Stimulated activated CD8-positive, alpha-beta memory T cell treated with anti-CD3 and anti-CD28 coated beads, Interleukin-2, amount 100 ng/mL, for 48 hours (primary cell): Measurements from ENCODE around the gene GOLM1.

Experiments used
- DNase-seq, 2 donors: peaks; one replicate each; pipeline ENCODE4 v3.0.0-alpha.2; 2020; ENCODE audit warnings: low read depth in 2 of 2

The GOLM1 gene

DNA sequence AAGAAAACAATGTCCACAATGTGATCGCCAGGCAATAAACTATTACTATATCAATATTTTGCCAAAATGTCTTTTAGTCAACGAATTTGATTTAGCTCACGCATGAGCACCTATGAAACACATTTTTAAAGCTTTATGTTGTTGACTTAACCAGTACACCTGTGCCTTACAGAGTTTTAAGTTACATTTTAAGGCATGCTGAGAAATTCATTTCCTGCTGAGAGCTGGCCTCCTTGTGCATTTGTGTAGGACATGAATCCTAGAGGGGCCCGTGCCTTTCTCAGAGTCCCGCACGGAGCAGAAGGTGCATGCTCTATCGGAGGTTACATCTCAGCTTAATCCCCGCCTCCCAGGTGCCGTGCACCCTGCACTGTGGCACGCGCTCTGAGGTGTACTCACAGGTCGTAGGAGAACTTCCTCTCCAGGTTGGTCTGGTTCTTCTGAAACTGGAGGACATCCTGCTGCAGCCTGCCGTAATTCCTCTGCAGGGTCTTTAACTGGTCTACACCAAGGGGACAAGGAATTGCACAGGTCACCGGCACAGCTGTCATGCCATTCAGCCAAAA lies 53.2 kb downstream of the GOLM1 start:
- no peak for DNase-seq

DNA sequence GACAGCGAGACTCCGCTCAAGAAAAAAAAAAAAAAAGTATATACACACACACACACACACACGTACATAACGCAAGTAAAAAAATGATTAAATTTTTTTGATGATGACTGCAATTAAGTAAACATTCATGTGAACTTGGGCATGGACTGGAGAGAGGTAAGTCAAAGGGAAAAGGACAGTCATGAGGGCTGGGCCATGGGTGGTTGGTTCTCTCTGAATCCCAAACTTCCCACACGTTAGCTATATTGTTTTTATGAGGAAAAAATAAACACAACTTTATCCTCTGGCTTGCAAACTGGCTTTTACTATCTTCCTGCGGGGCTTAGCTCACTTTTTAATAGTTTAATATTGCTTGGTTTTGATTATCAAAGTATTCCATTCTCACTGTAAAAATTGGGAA lies 53.7 kb downstream of the GOLM1 start:
- no peak for DNase-seq

DNA sequence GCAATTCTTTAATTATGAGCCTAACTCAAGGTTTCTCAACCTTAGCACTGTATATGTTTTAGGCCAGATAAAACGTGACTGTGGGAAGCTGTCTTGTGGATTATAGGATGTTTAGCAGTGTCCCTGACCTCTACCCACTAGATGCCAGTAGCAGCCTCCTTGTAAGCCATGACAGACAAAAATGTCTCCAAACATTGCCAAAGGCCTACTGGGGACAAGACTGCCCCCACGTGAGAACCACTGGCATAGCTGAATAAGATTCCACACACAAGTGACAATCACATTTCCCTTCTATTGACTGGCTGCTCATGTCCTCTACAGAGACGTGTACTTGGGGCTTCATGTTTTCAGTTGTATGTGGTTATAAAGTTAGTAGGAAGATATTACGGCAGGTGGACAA lies 55.4 kb downstream of the GOLM1 start:
- DNase-seq, result no peak

DNA sequence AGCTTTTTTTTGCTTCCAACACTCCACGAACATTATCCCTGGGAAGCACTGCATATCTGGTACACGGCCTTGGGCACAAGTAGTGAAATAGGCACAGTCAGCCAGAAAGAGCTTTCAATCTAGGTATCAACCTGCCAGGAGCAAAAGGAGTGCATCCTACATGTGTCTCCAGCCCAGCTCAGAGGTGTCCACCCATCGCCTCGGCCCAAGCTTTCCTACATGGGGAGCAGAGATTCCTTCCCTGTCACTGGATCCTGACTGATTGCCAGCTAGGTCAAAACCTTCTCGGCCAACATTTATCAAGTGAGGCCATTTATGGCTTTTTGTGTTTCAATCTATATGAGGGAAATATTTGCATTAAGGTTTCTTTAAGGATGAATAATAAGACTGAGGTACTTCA lies 55.8 kb downstream of the GOLM1 start:
- DNase-seq, result no peak

DNA sequence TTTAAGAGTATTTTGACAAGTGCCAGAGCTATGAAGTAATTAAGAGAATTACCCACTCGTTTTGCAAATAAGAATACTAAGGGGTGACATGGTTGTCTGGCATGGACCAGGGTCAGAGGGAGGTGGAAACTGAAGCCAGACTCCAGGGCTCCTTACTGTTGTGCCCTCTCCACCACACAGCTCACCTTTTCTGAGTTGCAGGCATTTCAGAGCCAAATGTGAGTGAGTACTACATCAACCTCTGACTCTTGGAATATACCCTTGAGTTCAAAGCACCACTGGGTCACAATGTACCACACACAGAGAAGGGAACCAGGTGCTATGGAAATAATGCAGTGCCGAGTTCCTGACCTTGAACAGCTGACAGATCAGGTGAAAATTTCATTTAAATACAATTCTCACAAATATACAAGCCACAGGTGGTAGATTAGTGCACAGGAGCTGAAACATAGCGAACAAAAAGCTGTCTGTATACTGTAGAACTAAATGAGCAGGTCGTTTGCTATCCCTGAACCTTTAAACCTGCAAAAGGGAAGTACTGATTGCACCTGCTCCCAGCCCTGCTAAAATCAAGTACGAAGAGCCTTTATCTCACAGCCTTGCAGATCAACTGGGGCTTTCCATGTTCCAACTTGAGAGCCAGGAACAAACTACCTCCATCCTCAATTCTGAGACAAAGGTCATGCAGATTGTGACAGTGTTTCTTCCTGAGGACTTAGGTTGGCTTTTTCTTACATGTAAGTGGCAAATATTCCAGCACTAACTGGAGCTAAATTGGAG lies 57.0 kb downstream of the GOLM1 start:
- DNase-seq, result no peak

DNA sequence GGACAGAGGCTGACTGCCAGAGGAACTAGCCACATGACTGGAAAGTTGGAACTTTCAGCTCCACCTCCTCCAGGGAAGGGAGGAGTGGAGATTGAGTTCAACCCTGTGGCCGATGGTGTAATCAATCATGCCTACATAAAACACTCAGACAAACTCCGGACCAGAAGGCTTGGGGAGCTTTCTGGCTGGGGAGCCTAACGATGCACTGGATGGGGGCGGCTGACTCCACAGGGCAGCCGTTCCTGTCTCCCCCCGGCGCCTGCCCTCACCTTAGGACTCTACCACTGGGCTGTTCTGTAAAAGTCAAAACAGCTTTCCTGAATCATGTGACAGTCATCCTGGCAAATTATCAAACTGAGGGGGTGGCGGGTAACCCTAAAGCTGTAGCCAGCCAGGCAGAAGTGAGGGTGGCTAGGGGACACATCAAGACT lies 58.0 kb downstream of the GOLM1 start:
- DNase-seq, result no peak

DNA sequence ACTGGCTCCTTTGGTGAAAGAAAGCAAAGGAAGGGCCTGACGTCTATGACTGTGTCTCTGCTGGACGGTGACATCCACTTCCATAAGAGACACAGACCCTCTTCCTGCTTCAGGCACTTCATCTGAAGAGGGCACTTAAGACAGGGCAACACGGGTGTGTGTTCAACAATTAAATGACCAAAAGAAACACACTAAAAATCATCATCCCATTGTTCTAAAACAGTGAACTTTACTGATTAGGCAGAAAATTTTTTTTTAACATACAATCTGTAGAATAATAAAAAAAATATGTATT lies 58.5 kb downstream of the GOLM1 start:
- no peak for DNase-seq

DNA sequence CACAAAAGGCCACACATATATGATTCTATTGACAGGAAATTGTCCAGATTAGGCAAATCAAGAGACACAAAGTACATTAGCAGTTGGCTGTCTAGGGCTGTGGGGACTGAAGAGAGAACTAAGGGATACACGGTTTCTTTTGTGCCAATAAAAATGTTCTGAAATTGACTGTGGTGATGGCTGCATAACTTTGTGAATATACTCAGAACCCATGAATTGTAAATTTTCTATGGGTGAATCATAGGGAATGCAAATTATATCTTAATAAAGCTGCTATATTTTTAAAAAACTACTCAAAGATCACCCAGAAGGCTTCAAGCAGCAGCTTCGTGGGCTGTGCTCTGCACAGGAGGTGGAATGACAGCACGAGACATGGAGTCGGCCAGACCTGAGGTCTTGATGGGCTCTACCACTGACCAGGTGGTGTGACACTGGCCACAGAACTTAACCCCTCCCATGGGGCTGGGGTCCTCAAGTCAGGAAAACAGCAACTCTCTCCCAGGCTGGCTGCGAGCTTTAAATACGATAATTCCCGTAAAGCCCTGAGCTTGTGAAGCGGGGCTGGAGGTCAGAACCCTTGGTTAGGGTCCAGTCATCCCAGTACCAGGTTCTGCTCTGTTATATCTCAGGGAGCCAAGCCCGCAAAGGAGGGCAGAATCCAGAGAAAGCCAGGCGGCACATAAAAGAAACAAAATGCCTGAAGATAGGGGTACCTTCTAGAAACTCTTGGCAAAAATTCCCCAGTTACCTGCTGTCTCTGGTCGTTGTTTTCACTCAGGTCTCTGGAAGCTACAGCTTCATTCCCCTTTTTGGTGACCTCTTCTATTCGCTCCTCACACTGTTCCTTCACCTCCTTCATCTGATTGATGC lies 59.1 kb downstream of the GOLM1 start:
- DNase-seq, result no peak

DNA sequence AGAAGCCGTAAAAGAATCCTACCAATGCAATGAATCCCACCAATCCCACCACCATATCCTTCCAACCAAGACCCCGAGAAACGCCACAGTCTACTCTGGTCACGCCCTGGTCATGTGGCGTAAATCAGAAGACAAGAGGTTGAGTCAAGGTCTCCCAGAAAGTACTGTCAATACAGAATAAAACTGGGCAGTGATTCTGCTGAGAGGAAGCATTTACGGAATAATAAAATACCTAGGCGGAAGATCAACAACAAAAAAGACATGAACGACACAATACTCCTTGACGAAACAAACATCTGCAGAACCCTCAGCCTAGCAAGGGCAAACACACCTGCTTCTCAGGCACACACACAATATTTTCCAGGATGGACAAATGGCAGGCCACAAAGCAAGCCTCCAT lies 62.8 kb downstream of the GOLM1 start:
- no peak for DNase-seq

DNA sequence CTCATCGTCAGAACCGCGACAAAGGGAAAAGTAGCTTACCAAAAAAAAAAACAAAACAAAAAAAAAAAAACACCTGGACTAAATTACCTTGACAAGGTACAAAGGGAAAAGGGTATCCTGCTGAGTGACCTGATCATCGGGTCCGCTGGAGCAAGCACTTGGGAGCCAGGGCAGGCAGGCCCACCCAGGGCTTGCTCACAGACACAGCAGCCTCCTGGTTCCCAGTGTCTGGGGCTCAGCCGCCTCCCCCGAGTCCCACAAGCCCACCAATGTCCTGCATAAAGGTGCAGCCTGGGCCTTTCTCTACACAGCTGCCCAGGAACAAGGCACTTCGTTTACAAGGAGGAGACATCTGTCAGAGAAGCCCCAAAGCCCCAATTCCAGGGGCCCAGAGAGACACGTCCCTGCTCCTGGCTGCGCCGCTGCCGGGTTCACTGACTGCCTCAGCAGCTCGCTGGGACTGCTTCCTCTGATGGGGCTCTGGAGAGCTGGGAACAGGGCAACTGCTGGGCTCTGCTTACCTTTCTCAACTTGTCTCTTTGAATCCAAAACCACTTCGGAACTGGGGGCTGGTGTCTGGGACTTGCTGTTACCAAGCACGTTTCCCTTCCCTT lies 63.4 kb downstream of the GOLM1 start:
- DNase-seq, result no peak

DNA sequence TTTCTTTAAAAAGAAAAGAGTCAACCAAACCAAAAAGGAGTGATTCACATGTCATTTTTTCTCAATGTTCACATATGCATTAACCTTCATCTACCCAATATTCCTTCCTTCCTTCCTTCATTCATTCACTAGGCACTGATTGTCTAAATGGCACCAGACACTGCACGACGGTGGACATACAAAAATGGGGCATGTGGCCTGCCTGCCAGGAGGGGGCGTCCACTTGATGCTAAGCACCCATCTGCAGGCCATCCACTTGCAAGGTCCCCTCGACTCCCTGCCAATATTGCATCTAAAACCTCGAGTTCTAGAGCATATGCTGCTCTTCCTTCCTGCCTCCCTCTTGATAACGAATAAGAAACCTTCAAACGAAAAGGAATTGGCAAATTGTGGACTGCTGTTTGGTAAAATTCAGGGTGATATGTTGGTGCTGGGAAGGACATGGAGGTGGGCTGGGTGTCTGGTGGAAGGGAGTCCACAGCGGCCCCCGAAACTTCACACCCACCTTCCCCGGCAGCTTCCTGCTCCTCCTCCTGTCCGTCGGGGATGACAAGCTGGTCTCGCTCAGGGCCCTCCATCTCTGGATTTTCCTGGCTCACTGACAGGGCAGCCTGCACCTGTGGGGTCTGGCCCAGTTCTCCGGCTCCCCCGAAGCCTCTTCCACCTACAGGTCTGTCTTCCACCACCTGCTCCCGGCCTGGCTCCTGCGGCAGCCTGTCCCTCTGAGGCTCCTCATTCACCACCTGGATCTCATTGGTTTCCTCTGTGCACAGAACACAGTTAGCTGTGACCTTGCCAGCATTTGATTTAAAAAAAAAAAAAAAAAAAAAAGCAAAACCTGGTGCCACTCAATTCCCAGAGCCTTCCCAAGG lies 64.3 kb downstream of the GOLM1 start:
- no peak for DNase-seq

DNA sequence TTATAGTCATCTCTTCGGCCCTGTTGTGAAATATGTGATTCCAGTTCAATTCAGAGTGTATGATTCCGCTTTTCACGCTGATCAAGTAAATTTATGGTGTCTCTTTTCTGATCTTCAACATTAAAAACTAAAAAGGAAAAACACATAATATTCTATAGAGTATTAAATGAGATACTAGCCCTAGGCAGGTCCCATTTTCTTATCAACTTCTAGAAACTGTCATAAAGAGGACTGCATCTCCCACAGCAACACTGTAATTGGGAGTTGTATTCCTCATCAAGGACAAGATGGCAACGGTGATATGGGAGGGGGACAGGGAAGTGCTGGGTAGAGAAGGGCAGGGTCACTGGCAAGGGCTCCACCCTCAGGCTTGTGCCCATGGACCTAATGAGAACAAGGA lies 71.6 kb downstream of the GOLM1 start:
- DNase-seq, result no peak

DNA sequence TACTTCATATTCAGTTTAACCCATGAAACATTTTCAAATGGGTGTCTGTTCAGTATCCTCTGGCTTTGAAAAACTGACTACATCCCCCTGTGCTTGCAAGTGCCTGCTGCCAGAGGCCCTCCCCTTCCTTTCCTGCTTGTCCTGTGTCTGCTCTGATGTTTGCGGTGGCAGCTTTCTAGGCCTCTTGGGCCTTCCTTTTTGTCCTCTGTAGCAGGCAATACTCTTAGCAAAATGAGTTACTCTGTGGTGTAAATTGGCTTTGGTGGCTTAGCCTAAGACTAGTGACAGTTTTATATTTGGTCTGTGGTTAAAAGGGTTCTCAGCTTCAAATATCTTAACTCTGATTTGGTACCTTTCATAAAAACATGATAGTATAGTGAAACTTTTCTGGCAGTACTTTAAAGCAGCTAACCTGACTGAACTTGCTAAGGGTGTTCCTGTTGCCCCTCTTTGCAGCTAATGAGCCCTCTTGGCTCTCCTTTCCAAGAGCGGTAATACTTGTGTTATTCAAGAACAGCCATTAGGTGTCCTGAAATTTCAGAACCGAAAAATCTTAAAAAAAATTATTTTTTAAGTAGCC lies 76.6 kb downstream of the GOLM1 start:
- no peak for DNase-seq

DNA sequence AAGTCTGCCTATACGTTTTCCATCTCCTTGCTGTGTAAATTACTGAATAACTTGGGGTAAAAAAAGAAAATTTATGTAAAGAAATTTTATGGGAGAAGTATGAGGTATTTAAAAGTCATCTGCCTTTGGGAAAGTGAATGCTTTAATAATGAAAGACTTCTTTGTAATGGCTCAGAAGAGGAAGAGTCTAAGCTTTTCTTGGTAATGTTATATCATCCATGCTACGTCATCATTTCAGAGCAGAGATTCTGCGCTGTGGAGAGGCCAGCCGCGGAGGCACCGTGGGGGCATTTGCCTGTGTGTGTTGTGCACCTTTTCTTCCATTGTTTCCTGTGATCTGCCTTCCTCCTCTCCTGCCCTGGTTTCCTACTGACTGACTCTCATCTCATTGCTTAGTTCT lies 78.2 kb downstream of the GOLM1 start:
- DNase-seq, result no peak

DNA sequence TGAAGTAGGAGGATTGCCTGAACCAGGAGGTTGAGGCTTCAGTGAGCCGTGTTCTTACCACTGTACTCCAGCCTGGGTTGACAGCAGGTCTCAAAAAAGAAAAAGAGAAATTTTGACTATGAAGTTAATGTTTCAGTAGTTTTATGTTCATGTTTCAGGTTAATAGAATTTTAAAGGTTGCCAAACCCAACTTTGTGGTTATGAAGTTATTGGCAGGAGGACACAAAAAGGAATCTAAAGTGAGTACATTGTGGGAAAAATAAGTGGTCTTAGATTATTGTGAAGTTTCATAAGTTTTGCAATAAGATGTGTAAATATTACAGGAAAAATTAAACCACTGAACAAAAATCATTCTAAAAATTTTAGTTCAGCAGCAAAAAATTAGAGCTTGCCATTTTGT lies 78.6 kb downstream of the GOLM1 start:
- DNase-seq, result no peak

DNA sequence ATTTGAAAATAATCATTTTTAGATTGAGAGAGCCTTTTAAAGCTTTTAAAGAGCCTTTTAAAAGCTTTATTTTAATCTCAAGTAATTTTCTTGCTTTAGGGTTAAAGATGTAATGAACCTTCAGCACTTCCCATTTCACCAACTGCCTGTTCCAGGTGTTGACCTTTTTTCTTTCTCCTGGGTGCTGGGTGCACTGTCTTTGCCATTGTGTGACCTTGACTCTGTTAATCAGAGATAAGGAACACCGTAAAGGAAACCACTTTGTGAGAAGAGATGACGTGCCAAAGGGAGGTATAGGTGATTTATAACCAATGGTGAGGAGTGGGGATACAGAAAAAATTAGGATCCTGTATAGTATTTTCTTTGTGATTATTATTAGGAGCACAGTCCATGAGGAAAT lies 90.2 kb downstream of the GOLM1 start:
- no peak for DNase-seq

DNA sequence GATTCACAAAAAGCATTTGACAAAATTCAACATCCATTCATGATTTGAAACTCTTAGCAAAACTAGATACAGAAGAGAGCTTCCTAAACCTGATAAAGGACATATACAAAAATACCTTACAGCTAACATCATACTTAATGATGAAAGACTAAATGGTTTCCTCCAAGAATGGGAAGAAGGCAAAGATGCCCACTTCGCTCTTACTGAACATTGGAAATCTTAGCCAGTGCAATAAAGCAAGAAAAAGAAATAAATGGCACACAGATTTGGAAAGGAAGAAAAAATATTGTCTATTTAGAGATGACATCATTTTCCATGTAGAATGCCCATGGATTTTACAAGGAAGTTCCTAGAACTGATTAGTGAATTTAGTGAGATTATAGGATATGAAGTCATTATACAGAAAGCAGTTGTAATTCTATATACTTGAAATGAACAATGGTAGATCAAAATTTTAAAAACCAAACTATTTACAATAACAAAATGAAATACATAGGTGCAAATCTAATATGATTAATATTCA lies 94.0 kb downstream of the GOLM1 start:
- no peak for DNase-seq

DNA sequence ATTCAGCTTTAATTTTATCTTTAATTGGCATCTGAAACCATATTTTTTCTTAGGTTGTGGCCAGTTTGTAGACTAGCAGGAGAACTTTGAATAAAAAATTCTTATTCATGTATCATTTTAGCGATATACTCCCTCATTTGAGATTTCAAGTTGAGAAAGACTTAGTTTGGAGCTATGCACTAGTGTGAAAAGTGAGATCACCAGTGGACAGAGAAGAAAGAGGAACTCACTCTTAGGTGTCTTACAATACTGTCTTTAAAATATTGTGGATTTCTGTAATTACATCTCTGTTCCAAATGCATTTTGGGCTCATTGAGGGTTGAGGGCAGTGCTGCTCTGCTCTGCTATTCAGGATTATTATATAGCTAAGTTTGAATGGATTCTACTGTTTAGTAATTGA lies 103.8 kb downstream of the GOLM1 start:
- no peak for DNase-seq

DNA sequence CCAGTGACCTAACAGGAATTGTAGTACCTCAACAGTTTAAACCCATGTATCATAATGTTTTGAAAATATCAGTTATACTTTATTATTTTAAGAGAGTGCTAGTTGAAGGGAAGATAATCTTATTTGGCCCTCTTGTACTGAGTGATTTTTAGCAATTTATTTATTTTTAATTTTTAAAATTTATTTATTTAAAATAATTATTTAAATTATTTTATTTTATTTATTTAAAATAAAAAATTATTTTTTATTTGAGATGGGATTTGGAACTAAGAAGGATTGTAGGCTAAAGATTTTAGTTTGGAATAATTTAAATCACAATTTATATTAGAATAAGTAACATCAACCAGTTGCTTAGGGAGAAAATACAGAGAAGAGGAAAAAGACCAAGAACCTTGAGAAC lies 104.3 kb downstream of the GOLM1 start:
- DNase-seq, result no peak

DNA sequence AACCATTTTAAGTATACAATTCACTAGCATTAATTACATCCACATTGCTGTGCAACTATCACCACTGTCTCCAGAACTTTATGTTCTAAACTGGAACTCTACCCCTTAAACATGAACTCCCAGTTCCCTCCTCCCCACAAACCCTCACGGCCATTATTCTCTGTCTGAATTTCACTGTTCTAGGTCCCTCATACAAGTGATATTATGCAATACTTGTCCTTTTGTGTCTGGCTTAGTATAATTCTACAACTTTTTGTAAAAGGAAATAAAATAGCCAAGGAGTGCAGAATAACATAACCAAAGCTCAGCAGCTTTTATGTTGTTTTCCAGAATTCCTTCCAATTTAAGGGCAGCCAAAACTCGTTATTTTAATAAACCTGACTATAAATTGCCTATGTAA lies 105.2 kb downstream of the GOLM1 start:
- DNase-seq, result no peak

DNA sequence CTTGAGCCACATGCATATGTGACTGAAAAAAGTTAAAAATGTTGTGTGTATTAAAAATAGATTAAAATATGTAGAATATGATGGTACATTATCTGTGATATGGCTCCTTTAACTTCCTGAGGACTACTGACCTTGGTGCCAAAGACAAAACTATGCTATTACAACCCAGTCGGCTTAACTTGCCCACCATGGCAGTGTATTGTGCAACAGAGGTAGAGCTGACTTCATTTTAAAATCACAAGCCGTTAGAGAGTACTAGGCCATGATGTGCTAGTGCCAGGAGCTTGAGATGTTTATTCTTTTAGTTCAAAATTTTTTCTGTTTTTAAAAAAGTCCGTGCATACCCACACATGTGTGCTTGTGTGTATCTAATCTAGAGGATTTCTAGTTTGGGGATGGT lies 112.1 kb downstream of the GOLM1 start:
- DNase-seq, result no peak
